ENCODE data around the gene MOB4. TPM values are rescaled to one million over a fixed set of nuclear protein-coding genes. Genes with fewer than 3 reads are reported as not detected.
A peak's percentile ranks its signal among the peaks of the same experiment; 100 is the strongest.

MOB4 gene
- total RNA-seq, 2 experiments from 2014 or later: 23.0 to 34.6 TPM

- intact Hi-C loops (cut with micrococcal nuclease; ENCODE audit: unreplicated experiment): loop anchor here (2.0 to 5.0 kb wide), 3 partner anchors 188 to 309 kb away; partner anchors contain the start of gene MARS2
- TF ChIP-seq EZH2phosphoT487 (IDR thresholded peaks at IDR 0.05; ENCODE audit: borderline replicate concordance, low read depth, low read length) (no peak), CTCF (conservative IDR thresholded peaks at IDR 0.05; ENCODE audit: low read length) (no peak)
Measured at GRCh38 chr2:197516393-197516761, 511 bp downstream of the MOB4 start.

GRCh38 chr2:197517150-197517549 lies 1.3 kb downstream of the MOB4 start:
- H3K27ac ChIP-seq (ENCODE audit: low read depth, low read length, poor library complexity, severe bottlenecking): peak overlapping the region; percentile 96
- ChIA-PET POLR2A (interaction anchor here (0.6 to 6.6 kb wide), 6 partner anchors 9 to 526 kb away, joined by 4 to 136 read pairs (median 6); partner anchors contain the start of genes HSPD1 and HSPE1), CTCF (ENCODE audit: unreplicated experiment) (interaction anchor here (0.9 kb wide), 1 partner anchor 17 kb away, joined by 3 read pairs; the partner anchor contains the start of genes HSPD1 and HSPE1)
- TF ChIP-seq CTCF (conservative IDR thresholded peaks at IDR 0.05; ENCODE audit: low read length): no peak
- TF ChIP-seq EZH2phosphoT487 (IDR thresholded peaks at IDR 0.05; ENCODE audit: borderline replicate concordance, low read depth, low read length): no peak
- intact Hi-C loops (cut with micrococcal nuclease; ENCODE audit: unreplicated experiment): loop anchor here (2.0 to 5.0 kb wide), 3 partner anchors 188 to 310 kb away; partner anchors contain the start of gene MARS2
- H4K20me1 ChIP-seq (ENCODE audit: insufficient read depth, low read length): peaks cover 11% of the 10 kb centered on the region; the same call in 1 of the 2 replicates
- no peaks in the 10 kb centered on the region for H3K9me2 ChIP-seq (ENCODE audit: insufficient read depth, low read length)
- H3K4me3 ChIP-seq (ENCODE audit: low read depth, low read length, poor library complexity, severe bottlenecking): peak overlapping the region; percentile 89
- peaks cover 28% of the 10 kb centered on the region for H3K4me1 ChIP-seq (ENCODE audit: insufficient read depth, low read length, poor library complexity, severe bottlenecking)
- BruUV-seq (replicated peaks): no TSS peak
- peak overlapping the region; percentile 80 for H3K4me2 ChIP-seq (ENCODE audit: low read length)
- peaks cover 60% of the 10 kb centered on the region for H3K79me2 ChIP-seq (ENCODE audit: insufficient read depth, low read depth, low read length)
- H3K9me3 ChIP-seq (ENCODE audit: low read length): peaks cover 21% of the 10 kb centered on the region
- peaks cover 52% of the 10 kb centered on the region for H3K36me3 ChIP-seq (ENCODE audit: insufficient read depth, low read length)
- no peak for DNase-seq (ENCODE audit: low spot score)
- no peak overlapping the region for H2AFZ ChIP-seq (ENCODE audit: low read length)

More at GRCh38 chr2:197516393-197516761, 511 bp downstream of the MOB4 start:
- H3K27ac ChIP-seq (ENCODE audit: low read depth, low read length, poor library complexity, severe bottlenecking): peak overlapping the region; percentile 96
- DNase-seq (ENCODE audit: low spot score): peak; percentile 40
- H3K4me2 ChIP-seq (ENCODE audit: low read length): peak overlapping the region; percentile 80
- H2AFZ ChIP-seq (ENCODE audit: low read length): 0 out of 2 replicates have a peak overlapping the region, but pooled peaks have one; percentile 3
- BruUV-seq (replicated peaks): no TSS peak
- H3K36me3 ChIP-seq (ENCODE audit: insufficient read depth, low read length): peaks cover 44% of the 10 kb centered on the region
- H3K4me1 ChIP-seq (ENCODE audit: insufficient read depth, low read length, poor library complexity, severe bottlenecking): peaks cover 28% of the 10 kb centered on the region
- H3K9me2 ChIP-seq (ENCODE audit: insufficient read depth, low read length): no peaks in the 10 kb centered on the region
- ChIA-PET POLR2A (interaction anchor here (0.6 to 6.6 kb wide), 7 partner anchors 8 to 123 kb away, joined by 3 to 136 read pairs (median 6); partner anchors contain the start of genes HSPD1 and HSPE1), CTCF (ENCODE audit: unreplicated experiment) (interaction anchor here (0.6 to 0.9 kb wide), 3 partner anchors 17 to 210 kb away, joined by 3 to 7 read pairs (median 3); partner anchors contain the start of genes HSPD1 and HSPE1)
- H3K79me2 ChIP-seq (ENCODE audit: insufficient read depth, low read depth, low read length): peaks cover 52% of the 10 kb centered on the region
- H4K20me1 ChIP-seq (ENCODE audit: insufficient read depth, low read length): peaks cover 11% of the 10 kb centered on the region; the same call in 1 of the 2 replicates
- H3K9me3 ChIP-seq (ENCODE audit: low read length): peaks cover 21% of the 10 kb centered on the region
- H3K4me3 ChIP-seq (ENCODE audit: low read depth, low read length, poor library complexity, severe bottlenecking): peak overlapping the region; percentile 89

- Histone ChIP-seq H2AFZ (ENCODE audit: low read length) (no peak overlapping the region), H3K9me3 (ENCODE audit: low read length) (no peaks in the 10 kb centered on the region), H3K4me2 (ENCODE audit: low read length) (no peak overlapping the region), H3K79me2 (ENCODE audit: insufficient read depth, low read depth, low read length) (peaks cover 57% of the 10 kb centered on the region; the same call in 1 of the 2 replicates), H3K36me3 (ENCODE audit: insufficient read depth, low read length) (peaks cover 96% of the 10 kb centered on the region), H3K9me2 (ENCODE audit: insufficient read depth, low read length) (no peaks in the 10 kb centered on the region), H4K20me1 (ENCODE audit: insufficient read depth, low read length) (no peaks in the 10 kb centered on the region), H3K4me3 (ENCODE audit: low read depth, low read length, poor library complexity, severe bottlenecking) (no peak overlapping the region), H3K27ac (ENCODE audit: low read depth, low read length, poor library complexity, severe bottlenecking) (no peak overlapping the region), H3K4me1 (ENCODE audit: insufficient read depth, low read length, poor library complexity, severe bottlenecking) (peaks cover 24% of the 10 kb centered on the region)
- no peak for DNase-seq (ENCODE audit: low spot score)
- TF ChIP-seq EZH2phosphoT487 (IDR thresholded peaks at IDR 0.05; ENCODE audit: borderline replicate concordance, low read depth, low read length) (no peak), CTCF (conservative IDR thresholded peaks at IDR 0.05; ENCODE audit: low read length) (no peak)
- no TSS peak for BruUV-seq (replicated peaks)
- ChIA-PET CTCF (ENCODE audit: unreplicated experiment) (no interaction called here), POLR2A (interaction anchor here (0.7 to 1.4 kb wide), 3 partner anchors 13 to 603 kb away, joined by 3 to 5 read pairs (median 4); no protein-coding TSS in a partner anchor)
- intact Hi-C loops (cut with micrococcal nuclease; ENCODE audit: unreplicated experiment): no loop called here
Measured at GRCh38 chr2:197538412-197538811, 22.5 kb downstream of the MOB4 start.

Data from OCI-LY7 (cell line).